Glomerular visceral epithelial cell (primary cell): ENCODE results near the gene OR1J4.
"Not testable (repeated sequence)": the region's sequence is repeated elsewhere in the genome, so short reads cannot be mapped to it uniquely, and the experiment has no call there.

Source experiments
- DNase-seq: peaks from one replicate; pipeline ENCODE4 v3.0.0-alpha.2; 2016; ENCODE audit errors: extremely low spot score

Gene OR1J4

GRCh38 chr9:122518841-122519240, at the start of gene OR1J4:
OR1J4 (plus strand) TSS chr9:122519141; CDS start chr9:122519141, 0 bp downstream.
- DNase-seq: no peak

GRCh38 chr9:122474561-122474960, 44.4 kb upstream of the OR1J4 start:
- no peak for DNase-seq

DNA sequence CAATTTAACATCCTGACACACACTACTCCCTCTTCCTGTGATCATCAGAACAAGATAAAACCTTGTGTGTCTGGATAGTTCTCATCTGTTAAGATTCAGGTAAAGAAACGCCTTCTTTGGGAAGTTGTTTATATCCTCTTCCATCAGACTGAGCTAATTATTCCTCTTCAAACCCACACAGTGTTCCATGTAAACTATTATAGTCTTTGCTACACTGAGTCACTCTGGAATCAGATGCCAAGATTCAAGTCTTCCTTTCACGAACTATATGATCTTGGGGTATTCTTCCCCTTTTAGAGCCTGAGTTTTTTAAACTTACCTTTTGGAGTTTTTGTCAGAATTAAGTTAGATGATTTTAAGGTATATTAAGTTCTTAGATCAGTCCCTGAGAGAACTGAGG, 43.2 kb upstream of the OR1J4 start:
- DNase-seq: no peak

- no peak for DNase-seq
Measured at GRCh38 chr9:122477346-122477745, 41.6 kb upstream of the OR1J4 start.

- no peak for DNase-seq
Measured at GRCh38 chr9:122477826-122478225, 41.1 kb upstream of the OR1J4 start, which contains the start of gene OR1J1. OR1J1 (minus strand) TSS chr9:122477926; CDS start chr9:122477926, 0 bp downstream.

DNA sequence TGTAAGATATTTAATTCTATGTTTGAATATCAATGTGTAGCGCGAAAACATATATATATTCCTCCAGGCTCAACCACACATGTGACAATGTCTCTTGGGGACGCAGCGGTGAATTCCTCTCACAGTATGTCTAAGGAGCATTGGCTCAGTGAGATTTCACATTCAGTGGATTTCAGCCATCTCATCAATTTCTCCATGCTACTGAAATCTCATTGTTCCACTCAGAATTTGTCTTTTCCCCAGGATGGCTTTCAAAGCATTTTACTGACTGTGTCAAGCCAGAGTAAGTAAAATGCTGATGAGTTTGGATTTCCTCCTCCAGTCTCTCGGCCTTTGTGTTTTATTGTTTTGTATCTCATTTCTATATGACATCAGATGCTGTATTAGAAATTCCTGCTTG, 39.9 kb upstream of the OR1J4 start:
- no peak for DNase-seq

GRCh38 chr9:122498883-122499288, 20.1 kb upstream of the OR1J4 start:
- peak; percentile 52 for DNase-seq

DNA sequence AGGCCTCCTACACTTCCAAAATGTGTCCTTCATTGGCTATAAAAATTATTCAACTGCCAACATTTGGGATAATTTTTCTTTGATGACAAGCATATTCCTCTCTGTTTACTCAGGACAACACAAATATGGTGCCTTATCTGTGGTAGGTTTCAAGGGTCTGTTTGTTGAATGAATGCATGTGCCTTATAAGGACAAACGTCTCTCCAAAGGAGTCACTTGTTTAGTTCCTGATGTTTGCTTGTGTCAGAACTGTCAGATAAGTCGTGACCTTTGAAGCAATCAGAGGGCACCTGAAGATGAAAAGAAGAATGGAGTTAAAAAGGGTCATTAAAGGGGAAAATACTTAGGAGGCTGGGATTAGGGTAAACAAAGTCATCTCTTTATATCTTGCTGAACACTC, 12.0 kb upstream of the OR1J4 start:
- no peak for DNase-seq

- DNase-seq: no peak
Measured at GRCh38 chr9:122510502-122510901, 8.4 kb upstream of the OR1J4 start, which contains the start of gene OR1J2. OR1J2 (plus strand) TSS chr9:122510802; CDS start chr9:122510802, 0 bp downstream.

DNA sequence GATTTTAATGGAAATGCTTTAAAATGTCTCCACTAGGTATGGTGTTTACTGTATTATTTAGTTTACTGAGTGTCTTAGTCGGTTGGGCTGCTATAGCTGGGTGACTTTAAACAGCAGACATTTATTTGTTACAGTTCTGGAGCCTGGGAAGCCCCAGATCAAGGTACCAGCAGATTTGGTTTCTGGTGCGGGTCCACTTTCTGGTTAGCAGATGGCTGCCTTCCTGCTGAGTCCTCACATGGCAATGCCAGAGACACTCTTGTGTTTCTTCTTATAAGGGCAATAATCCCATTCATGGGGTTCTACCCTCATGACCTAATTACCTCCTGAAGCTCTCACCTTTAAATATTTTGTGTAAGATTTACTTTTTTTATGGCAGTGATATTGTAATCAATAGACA, 715 bp upstream of the OR1J4 start:
- DNase-seq: no peak

DNA sequence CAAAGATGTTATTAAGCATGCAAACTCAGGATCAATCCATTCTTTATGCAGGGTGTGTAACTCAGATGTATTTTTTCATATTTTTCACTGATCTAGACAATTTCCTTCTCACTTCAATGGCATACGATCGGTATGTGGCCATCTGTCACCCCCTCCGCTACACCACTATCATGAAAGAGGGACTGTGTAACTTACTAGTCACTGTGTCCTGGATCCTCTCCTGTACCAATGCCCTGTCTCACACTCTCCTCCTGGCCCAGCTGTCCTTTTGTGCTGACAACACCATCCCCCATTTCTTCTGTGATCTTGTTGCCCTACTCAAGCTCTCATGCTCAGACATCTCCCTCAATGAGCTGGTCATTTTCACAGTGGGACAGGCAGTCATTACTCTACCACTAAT, 435 bp downstream of the OR1J4 start:
- DNase-seq: no peak

GRCh38 chr9:122526602-122527001, 7.7 kb downstream of the OR1J4 start:
- no peak for DNase-seq

DNA sequence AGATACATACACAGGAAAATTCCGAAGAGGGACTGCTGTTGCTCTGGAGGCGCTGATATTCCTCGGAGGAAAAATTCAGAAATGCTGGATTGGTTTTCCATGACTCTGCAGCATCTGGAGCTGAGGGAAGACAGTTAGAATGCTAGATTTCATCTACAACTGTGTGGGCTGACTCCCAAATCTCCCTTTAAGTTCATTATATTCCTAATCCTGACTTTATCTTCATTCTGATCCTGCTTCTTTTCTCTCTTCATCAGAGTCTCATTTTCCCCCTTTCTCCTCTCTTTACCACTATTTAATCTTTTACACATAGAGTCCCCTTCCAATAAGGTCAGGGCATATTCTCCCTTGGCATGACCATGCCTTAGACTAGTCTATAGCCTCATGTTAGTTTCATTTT, 8.3 kb downstream of the OR1J4 start, which contains the start of gene OR1N1:
OR1N1 (minus strand) TSS at position 101 of the 400 bp plus-strand sequence; CDS start at position 101, 0 bp downstream.
- no peak for DNase-seq

- not testable (repeated sequence) for DNase-seq
Measured at GRCh38 chr9:122531157-122531556, 12.2 kb downstream of the OR1J4 start.

- no peak for DNase-seq
Measured at GRCh38 chr9:122536134-122536533, 17.2 kb downstream of the OR1J4 start.

DNA sequence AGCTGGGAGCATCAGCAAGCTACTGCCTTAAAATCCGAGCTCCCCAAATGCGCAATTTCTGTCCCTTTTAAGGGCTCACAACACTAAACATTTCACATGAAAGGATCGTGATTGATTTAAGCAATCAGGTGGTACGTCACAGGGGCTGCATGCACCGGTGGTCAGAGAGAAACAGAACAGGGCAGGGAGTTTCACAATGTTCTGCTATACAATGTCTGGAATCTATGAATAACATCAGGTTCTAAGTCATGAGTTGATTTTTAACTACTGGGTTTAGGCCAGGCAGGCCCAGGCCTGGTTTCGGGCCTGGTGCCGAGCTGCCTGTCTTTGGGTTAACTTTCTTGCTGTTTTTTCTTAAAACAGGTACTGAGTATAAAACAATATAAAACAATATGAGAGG, 18.1 kb downstream of the OR1J4 start:
- DNase-seq: peak; percentile 51

GRCh38 chr9:122538757-122539156, 19.8 kb downstream of the OR1J4 start:
- DNase-seq: no peak

GRCh38 chr9:122546196-122546595, 27.3 kb downstream of the OR1J4 start:
- DNase-seq: no peak

DNA sequence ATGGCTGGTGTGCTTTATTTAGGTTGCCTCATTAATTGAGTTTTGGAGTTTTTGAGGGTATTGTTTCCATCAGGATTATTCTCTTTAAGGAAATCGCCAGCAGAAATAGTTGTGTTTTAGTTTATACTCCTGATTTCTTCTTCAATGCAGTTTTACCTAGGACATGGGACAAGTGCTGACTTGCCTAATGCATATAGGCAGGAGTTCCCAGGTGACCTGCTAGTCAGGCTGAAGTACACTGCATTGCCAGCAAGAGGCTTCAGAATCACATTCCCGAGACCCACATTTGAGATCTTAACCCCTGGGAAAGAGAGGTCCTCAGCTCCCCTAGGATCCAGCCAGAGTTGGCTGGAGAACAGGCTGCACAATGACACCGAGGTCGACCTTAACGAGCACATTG, 32.4 kb downstream of the OR1J4 start:
- DNase-seq: no peak

GRCh38 chr9:122552812-122553211, 33.9 kb downstream of the OR1J4 start, which contains the start of gene OR1N2:
OR1N2 (plus strand) TSS chr9:122553112; CDS start chr9:122553212, 100 bp downstream.
- no peak for DNase-seq

GRCh38 chr9:122561446-122561845, 42.5 kb downstream of the OR1J4 start:
- no peak for DNase-seq

- DNase-seq: no peak
Measured at GRCh38 chr9:122562134-122562760, 43.3 kb downstream of the OR1J4 start.

DNA sequence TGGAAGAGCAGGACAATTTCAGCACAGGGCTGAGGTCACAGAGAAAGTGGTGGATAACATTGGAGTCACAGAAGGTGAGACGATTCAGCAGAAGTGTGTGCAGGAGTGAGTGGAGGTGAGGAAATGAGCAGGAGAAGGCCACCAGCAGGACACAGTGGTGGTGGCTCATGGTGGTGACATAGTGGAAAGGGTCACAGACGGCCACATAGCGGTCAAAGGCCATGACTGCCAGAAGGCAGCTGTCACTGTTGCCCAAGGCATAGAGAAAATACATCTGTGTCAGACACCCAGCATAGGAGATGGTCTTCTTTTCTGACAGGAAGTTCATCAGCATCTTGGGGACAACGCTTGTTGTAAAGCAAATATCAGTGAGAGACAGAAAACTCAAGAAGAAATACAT, 49.0 kb downstream of the OR1J4 start:
- no peak for DNase-seq
